PC-3 (cell line): ENCODE measurements around the gene ENTR1. TPM values are rescaled to one million over a fixed set of nuclear protein-coding genes. Genes with fewer than 3 reads are reported as not detected.

Experiments
- ATAC-seq: fragments of 200-7000 bp; cut with Tn5 transposase; 2 replicates; pipeline ENCODE4 v1.9.1; 2020; ENCODE audit warnings: mild to moderate bottlenecking, moderate library complexity
- BruUV-seq: library from RNA; stranded (reverse); fragments of 400-500 nt; replicated peaks from 2 replicates; lab custom pipeline; 2021; lab: Mats Ljungman, UMichigan
- CTCF ChIA-PET: fragments of 300-600 bp; sonication (Branson Sonifier 250); formaldehyde crosslinking; loops from one replicate; lab custom pipeline; 2022; ENCODE audit warnings: antibody characterized with exemption; lab: Charles Lee
- POLR2A ChIA-PET: fragments of 300-600 bp; sonication (Branson Sonifier 250); formaldehyde crosslinking; loops from one replicate; lab custom pipeline; 2022; ENCODE audit warnings: antibody characterized with exemption; ENCODE audit not compliant: unreplicated experiment; lab: Charles Lee
- DNase-seq: peaks from one replicate; pipeline ENCODE4 v3.0.0-alpha.2; 2015
- H2AFZ ChIP-seq: fragments of 300-600 bp; sonication (generic); 2 replicates; pipeline ENCODE4 v1.6.0; 2016; ENCODE audit warnings: antibody characterized with exemption, low read length
- H3F3A ChIP-seq: fragments of 300-600 bp; sonication (generic); one replicate; pipeline ENCODE4 v1.6.0; 2017; ENCODE audit warnings: antibody characterized with exemption, low read length, control low read depth, mild to moderate bottlenecking; ENCODE audit not compliant: unreplicated experiment
- H3K27ac ChIP-seq: fragments of 300-600 bp; sonication (generic); 2 replicates; pipeline ENCODE4 v1.5.1; 2016; ENCODE audit warnings: mild to moderate bottlenecking, low read length
- H3K27me3 ChIP-seq: fragments of 300-600 bp; sonication (generic); 2 replicates; pipeline ENCODE4 v1.6.1; 2016; ENCODE audit warnings: low read length, mixed read lengths
- H3K36me3 ChIP-seq: fragments of 300-600 bp; sonication (generic); 2 replicates; pipeline ENCODE4 v1.6.1; 2016; ENCODE audit warnings: low read depth, mixed run types, low read length, mixed read lengths
- H3K4me1 ChIP-seq: fragments of 300-600 bp; sonication (generic); 2 replicates; pipeline ENCODE4 v1.5.1; 2016; ENCODE audit warnings: low read length; ENCODE audit not compliant: insufficient read depth
- H3K4me2 ChIP-seq: fragments of 300-600 bp; sonication (generic); 2 replicates; pipeline ENCODE4 v1.6.0; 2016; ENCODE audit warnings: low read length
- H3K4me3 ChIP-seq: fragments of 300-600 bp; sonication (generic); 2 replicates; pipeline ENCODE4 v1.5.1; 2016; ENCODE audit warnings: mild to moderate bottlenecking, low read length, mixed read lengths
- H3K79me2 ChIP-seq: fragments of 300-600 bp; sonication (generic); 2 replicates; pipeline ENCODE4 v1.6.1; 2017; ENCODE audit warnings: low read length, mixed read lengths
- H3K9ac ChIP-seq: fragments of 300-600 bp; sonication (generic); 2 replicates; pipeline ENCODE4 v1.6.0; 2016; ENCODE audit warnings: mild to moderate bottlenecking, low read length
- H3K9me2 ChIP-seq: fragments of 300-600 bp; sonication (generic); replicated peaks from 2 replicates; pipeline ENCODE4 v1.6.1; 2016; ENCODE audit warnings: mixed run types, low read length, mixed read lengths
- H3K9me3 ChIP-seq: fragments of 300-600 bp; sonication (generic); 2 replicates; pipeline ENCODE4 v1.6.1; 2016; ENCODE audit warnings: low read length, mixed read lengths
- H4K20me1 ChIP-seq: fragments of 300-600 bp; sonication (generic); 2 replicates; pipeline ENCODE4 v1.6.1; 2016; ENCODE audit warnings: low read length, mixed read lengths
- CTCF ChIP-seq: fragments of 300-600 bp; sonication (generic); conservative IDR thresholded peaks from 2 replicates; pipeline ENCODE4 v1.5.1; 2017; ENCODE audit warnings: antibody characterized with exemption, low read depth, mild to moderate bottlenecking, low read length
- EZH2 ChIP-seq: fragments of 300-600 bp; sonication (generic); IDR thresholded peaks from one replicate; pipeline ENCODE4 v1.6.1; 2017; ENCODE audit warnings: antibody characterized with exemption, mild to moderate bottlenecking, low read length; ENCODE audit not compliant: unreplicated experiment
- EZH2phosphoT487 ChIP-seq: fragments of 300-600 bp; sonication (generic); IDR thresholded peaks from 2 replicates; pipeline ENCODE4 v1.6.1; 2018; ENCODE audit warnings: mild to moderate bottlenecking, antibody characterized with exemption, low read length, borderline replicate concordance
- intact Hi-C: fragments of 100-400 bp; cut with micrococcal nuclease; formaldehyde crosslinking; loops from 2 replicates; pipeline ENCODE4 v1.9.0; 2023
- total RNA-seq: library from RNA; depleted of rRNA; stranded (reverse); fragments of >200 nt; gene quantifications from 2 replicates; pipeline ENCODE4 v1.2.3, GENCODE V29; 2014

Gene ENTR1
- total RNA-seq, 1 experiment from 2014 or later, result 32.3 TPM

DNA sequence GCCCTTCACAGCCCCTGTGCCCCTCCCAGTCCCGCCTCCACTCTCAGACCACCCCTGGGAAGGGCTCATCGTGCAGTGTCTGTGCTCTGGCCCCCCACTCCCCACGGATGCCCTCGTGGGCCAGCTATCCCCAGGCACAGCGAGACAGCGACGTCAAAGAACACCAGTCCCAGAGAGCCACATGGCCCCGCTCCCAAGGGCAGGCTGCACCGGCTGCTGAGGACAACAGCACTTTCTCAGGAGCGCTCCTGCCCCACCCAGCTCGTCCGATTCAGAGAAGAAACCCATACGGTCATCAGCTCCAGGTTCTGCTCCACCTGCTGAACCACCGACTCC lies 5.6 kb downstream of the ENTR1 start:
- ChIA-PET CTCF (no interaction called here), POLR2A (no interaction called here)
- BruUV-seq, result no TSS peak
- Histone ChIP-seq H4K20me1 (no peaks in the 10 kb centered on the region), H2AFZ (no peak overlapping the region), H3K4me3 (no peak overlapping the region), H3K9ac (no peak overlapping the region), H3K27me3 (no peaks in the 10 kb centered on the region), H3K9me3 (no peaks in the 10 kb centered on the region), H3K4me1 (peaks cover 11% of the 10 kb centered on the region; the same call in 1 of the 2 replicates), H3F3A (no peaks in the 10 kb centered on the region), H3K4me2 (no peak overlapping the region), H3K36me3 (no peaks in the 10 kb centered on the region; the same call in 1 of the 2 replicates), H3K9me2 (no peaks in the 10 kb centered on the region), H3K79me2 (peaks cover 14% of the 10 kb centered on the region), H3K27ac (no peak overlapping the region)
- TF ChIP-seq EZH2phosphoT487, result no peak
- TF ChIP-seq EZH2, result no peak
- TF ChIP-seq CTCF, result no peak
- DNase-seq, result no peak
- intact Hi-C loops, result no loop called here
- ATAC-seq, result no peak

DNA sequence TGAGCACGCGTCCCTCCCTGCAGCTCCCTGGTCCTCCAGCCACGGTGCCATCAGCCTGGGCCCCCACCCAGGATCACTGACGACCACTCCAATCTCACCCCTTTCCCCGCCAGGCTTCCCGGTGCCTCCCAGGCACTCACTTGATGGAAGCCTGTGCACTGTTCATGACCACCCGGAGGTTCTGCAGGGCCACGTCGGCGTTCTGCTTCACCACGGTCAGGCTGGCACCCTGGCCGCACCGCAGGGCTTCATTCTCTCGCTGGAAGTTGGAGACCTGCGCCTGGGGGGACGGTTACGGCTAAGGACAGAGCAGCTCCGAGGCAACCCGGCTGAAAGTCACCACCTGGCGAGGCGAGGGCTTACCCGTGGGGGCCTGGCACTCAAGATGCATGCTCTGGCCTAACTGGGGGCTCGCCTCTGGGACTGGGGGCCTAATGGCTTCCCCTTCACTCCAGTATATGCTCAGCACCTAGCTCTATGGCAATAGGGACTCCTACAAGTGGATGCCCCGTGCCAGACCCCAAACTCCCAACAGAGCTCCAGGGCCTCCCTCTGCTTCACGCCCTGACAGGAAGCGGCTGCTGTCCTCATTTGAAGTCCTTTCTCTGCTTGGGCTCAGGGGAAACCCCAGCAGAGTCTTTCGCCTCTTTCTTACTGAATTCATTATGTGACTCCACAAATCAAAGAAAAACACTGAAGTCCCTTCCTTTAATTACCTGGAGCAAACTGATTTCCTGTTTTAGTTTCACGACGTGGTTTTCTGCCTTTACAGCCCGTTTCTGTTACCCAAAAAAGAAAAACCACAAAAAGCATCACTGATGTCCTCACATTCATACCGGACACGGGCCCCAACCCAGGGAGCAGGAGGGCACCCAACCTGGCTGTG lies 6.3 kb downstream of the ENTR1 start:
- Histone ChIP-seq H3K4me3 (no peak overlapping the region), H3F3A (no peaks in the 10 kb centered on the region), H3K9ac (no peak overlapping the region), H3K79me2 (peaks cover 14% of the 10 kb centered on the region), H3K4me2 (no peak overlapping the region), H4K20me1 (no peaks in the 10 kb centered on the region), H3K4me1 (peaks cover 5% of the 10 kb centered on the region; the same call in 1 of the 2 replicates), H3K36me3 (no peaks in the 10 kb centered on the region; the same call in 1 of the 2 replicates), H3K9me3 (no peaks in the 10 kb centered on the region), H3K9me2 (no peaks in the 10 kb centered on the region), H3K27me3 (no peaks in the 10 kb centered on the region), H3K27ac (no peak overlapping the region), H2AFZ (no peak overlapping the region)
- intact Hi-C loops, result no loop called here
- ATAC-seq (no peak), DNase-seq (no peak)
- no TSS peak for BruUV-seq
- TF ChIP-seq EZH2phosphoT487 (no peak), CTCF (no peak)
- CTCF ChIA-PET, result no interaction called here
- POLR2A ChIA-PET, result no interaction called here

DNA sequence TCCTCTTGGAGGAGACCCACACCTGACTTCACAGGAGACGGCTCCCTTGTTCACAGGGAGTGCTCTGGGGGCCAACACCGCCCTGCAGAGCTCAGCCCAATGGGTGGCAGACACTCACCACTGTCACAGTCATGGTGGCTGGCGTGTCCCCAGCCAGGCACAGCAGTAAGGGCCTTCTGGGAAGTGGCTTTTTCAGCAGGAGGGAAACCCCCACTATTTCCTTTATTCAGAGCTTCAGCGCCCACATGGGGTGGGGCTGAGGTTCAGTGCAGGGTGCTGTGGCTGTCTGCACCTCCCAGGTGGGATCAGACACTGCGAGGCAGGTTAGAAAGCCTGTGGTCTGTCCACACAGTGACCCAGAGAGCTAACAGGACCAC lies 6.9 kb downstream of the ENTR1 start:
- Histone ChIP-seq H3K4me3 (no peak overlapping the region), H3K9ac (no peak overlapping the region), H2AFZ (no peak overlapping the region), H3K79me2 (peaks cover 15% of the 10 kb centered on the region), H3K27ac (no peak overlapping the region), H3F3A (no peaks in the 10 kb centered on the region), H3K9me3 (no peaks in the 10 kb centered on the region), H3K4me1 (peaks cover 9% of the 10 kb centered on the region), H3K4me2 (no peak overlapping the region), H3K36me3 (no peaks in the 10 kb centered on the region; the same call in 1 of the 2 replicates), H3K27me3 (no peaks in the 10 kb centered on the region), H4K20me1 (no peaks in the 10 kb centered on the region), H3K9me2 (no peaks in the 10 kb centered on the region)
- intact Hi-C loops, result no loop called here
- POLR2A ChIA-PET, result no interaction called here
- BruUV-seq, result no TSS peak
- ATAC-seq (no peak), DNase-seq (no peak)
- CTCF ChIA-PET, result no interaction called here
- TF ChIP-seq EZH2 (no peak), CTCF (no peak), EZH2phosphoT487 (no peak)
